SJCRH30 (cell line): ENCODE results near the gene BST1. TPM values are rescaled to one million over a fixed set of nuclear protein-coding genes. Genes with fewer than 3 reads are reported as not detected.

ENCODE experiments used
- DNase-seq, 2 experiments: peaks; one replicate each; pipeline ENCODE4 v3.0.0-alpha.2; 2015 to 2020
- H3K27ac ChIP-seq: fragments of 250-450 bp; sonication (Bioruptor Pico); 2 replicates; pipeline ENCODE4 v1.5.1; 2020; ENCODE audit warnings: mild to moderate bottlenecking, moderate library complexity
- H3K27me3 ChIP-seq: fragments of 250-450 bp; sonication (Bioruptor Pico); 2 replicates; pipeline ENCODE4 v1.5.1; 2020; ENCODE audit warnings: mild to moderate bottlenecking, moderate library complexity
- H3K36me3 ChIP-seq: fragments of 250-450 bp; sonication (Bioruptor Pico); 2 replicates; pipeline ENCODE4 v1.5.1; 2020; ENCODE audit warnings: mild to moderate bottlenecking, moderate library complexity
- H3K4me1 ChIP-seq: fragments of 250-450 bp; sonication (Bioruptor Pico); 2 replicates; pipeline ENCODE4 v1.5.1; 2020; ENCODE audit warnings: mild to moderate bottlenecking, moderate library complexity
- H3K4me3 ChIP-seq: fragments of 250-450 bp; sonication (Bioruptor Pico); 2 replicates; pipeline ENCODE4 v1.5.1; 2020; ENCODE audit warnings: mild to moderate bottlenecking, moderate library complexity
- H3K9me3 ChIP-seq: fragments of 250-450 bp; sonication (Bioruptor Pico); replicated peaks from 2 replicates; pipeline ENCODE4 v1.5.1; 2020; ENCODE audit warnings: mild to moderate bottlenecking, moderate library complexity
- total RNA-seq: library from RNA; depleted of rRNA; stranded (reverse); fragments of >200 nt; shearing (Covaris generic); gene quantifications from 2 replicates; pipeline ENCODE4 v1.2.3, GENCODE V29; 2014; rRNA removed

The BST1 gene
- total RNA-seq, 1 experiment from 2014 or later, result 1.0 TPM

GRCh38 chr4:15781427-15782095, 78.7 kb downstream of the BST1 start:
- Histone ChIP-seq H3K4me3 (no peak overlapping the region), H3K4me1 (no peaks in the 10 kb centered on the region), H3K9me3 (peaks cover 4% of the 10 kb centered on the region; the same call in 1 of the 2 replicates), H3K27me3 (no peaks in the 10 kb centered on the region), H3K27ac (no peak overlapping the region), H3K36me3 (no peaks in the 10 kb centered on the region)
- no peak for DNase-seq

Other genes starting within 250 kb of the BST1 start
- 9.0 and 10.1 TPM in 2 replicates for gene CC2D2A, start 233.2 kb upstream of the BST1 start, total RNA-seq
- 59.1 and 69.7 TPM in 2 replicates for gene FBXL5, start 47.7 kb upstream of the BST1 start, total RNA-seq
- 70.3 TPM in 2 replicates for gene FAM200B, start 21.2 kb upstream of the BST1 start, total RNA-seq
- gene CD38, start 75.3 kb downstream of the BST1 start, total RNA-seq, result 0.03 and 0.06 TPM in 2 replicates
- not detected in 2 replicates for gene FGFBP1, start 235.7 kb downstream of the BST1 start, total RNA-seq